Measurements from ENCODE around the gene SBK2. TPM values are rescaled to one million over a fixed set of nuclear protein-coding genes. Genes with fewer than 3 reads are reported as not detected.
"Not testable (repeated sequence)": the region's sequence is repeated elsewhere in the genome, so short reads cannot be mapped to it uniquely, and the experiment has no call there.

Gene SBK2
- total RNA-seq, 2 experiments from 2014 or later, result not detected

- intact Hi-C loops (cut with micrococcal nuclease; ENCODE audit: unreplicated experiment), result no loop called here
- H3K9me3 ChIP-seq (ENCODE audit: low read length), result no peaks in the 10 kb centered on the region
- H4K20me1 ChIP-seq (ENCODE audit: insufficient read depth, low read length), result peaks cover under 1% of the 10 kb centered on the region; the same call in 1 of the 2 replicates
- H3K4me3 ChIP-seq (ENCODE audit: low read depth, low read length, poor library complexity, severe bottlenecking), result no peak overlapping the region
- no TSS peak for BruUV-seq (replicated peaks)
- H3K79me2 ChIP-seq (ENCODE audit: insufficient read depth, low read depth, low read length), result peaks cover 5% of the 10 kb centered on the region; the same call in 1 of the 2 replicates
- H3K36me3 ChIP-seq (ENCODE audit: insufficient read depth, low read length), result no peaks in the 10 kb centered on the region
- no peak overlapping the region for H3K4me2 ChIP-seq (ENCODE audit: low read length)
- H3K4me1 ChIP-seq (ENCODE audit: insufficient read depth, low read length, poor library complexity, severe bottlenecking), result peaks cover 26% of the 10 kb centered on the region
- H3K9me2 ChIP-seq (ENCODE audit: insufficient read depth, low read length), result no peaks in the 10 kb centered on the region
- no peak overlapping the region for H2AFZ ChIP-seq (ENCODE audit: low read length)
- TF ChIP-seq CTCF (conservative IDR thresholded peaks at IDR 0.05; ENCODE audit: low read length), result no peak
- no peak for TF ChIP-seq EZH2phosphoT487 (IDR thresholded peaks at IDR 0.05; ENCODE audit: borderline replicate concordance, low read depth, low read length)
- no peak overlapping the region for H3K27ac ChIP-seq (ENCODE audit: low read depth, low read length, poor library complexity, severe bottlenecking)
- POLR2A ChIA-PET, result no interaction called here
- no peak for DNase-seq (ENCODE audit: low spot score)
- CTCF ChIA-PET (ENCODE audit: unreplicated experiment), result no interaction called here
These were observed 47.9 kb upstream of the SBK2 start for GRCh38 chr19:55584871-55585270.

GRCh38 chr19:55583897-55584296 is 47.0 kb upstream of the SBK2 start:
- H2AFZ ChIP-seq (ENCODE audit: low read length); BruUV-seq (replicated peaks); H3K36me3 ChIP-seq (ENCODE audit: insufficient read depth, low read length); H4K20me1 ChIP-seq (ENCODE audit: insufficient read depth, low read length); H3K79me2 ChIP-seq (ENCODE audit: insufficient read depth, low read depth, low read length); H3K4me2 ChIP-seq (ENCODE audit: low read length); DNase-seq (ENCODE audit: low spot score); CTCF ChIA-PET (ENCODE audit: unreplicated experiment); H3K9me3 ChIP-seq (ENCODE audit: low read length); intact Hi-C loops (cut with micrococcal nuclease; ENCODE audit: unreplicated experiment); H3K27ac ChIP-seq (ENCODE audit: low read depth, low read length, poor library complexity, severe bottlenecking); H3K4me3 ChIP-seq (ENCODE audit: low read depth, low read length, poor library complexity, severe bottlenecking); H3K9me2 ChIP-seq (ENCODE audit: insufficient read depth, low read length): not testable (repeated sequence)
- peaks cover 32% of the 10 kb centered on the region for H3K4me1 ChIP-seq (ENCODE audit: insufficient read depth, low read length, poor library complexity, severe bottlenecking)
- POLR2A ChIA-PET, result interaction anchor here (0.7 kb wide), 1 partner anchor 448 kb away, joined by 3 read pairs; no protein-coding TSS in a partner anchor

GRCh38 chr19:55582284-55582683 is 45.4 kb upstream of the SBK2 start:
- CTCF ChIA-PET (ENCODE audit: unreplicated experiment); H3K4me2 ChIP-seq (ENCODE audit: low read length); intact Hi-C loops (cut with micrococcal nuclease; ENCODE audit: unreplicated experiment); H3K4me3 ChIP-seq (ENCODE audit: low read depth, low read length, poor library complexity, severe bottlenecking); DNase-seq (ENCODE audit: low spot score); H3K36me3 ChIP-seq (ENCODE audit: insufficient read depth, low read length); H3K27ac ChIP-seq (ENCODE audit: low read depth, low read length, poor library complexity, severe bottlenecking); H3K9me3 ChIP-seq (ENCODE audit: low read length); BruUV-seq (replicated peaks); H3K9me2 ChIP-seq (ENCODE audit: insufficient read depth, low read length); H4K20me1 ChIP-seq (ENCODE audit: insufficient read depth, low read length); H3K79me2 ChIP-seq (ENCODE audit: insufficient read depth, low read depth, low read length); POLR2A ChIA-PET; H2AFZ ChIP-seq (ENCODE audit: low read length): not testable (repeated sequence)
- peaks cover 32% of the 10 kb centered on the region for H3K4me1 ChIP-seq (ENCODE audit: insufficient read depth, low read length, poor library complexity, severe bottlenecking)

- H2AFZ ChIP-seq (ENCODE audit: low read length), result no peak overlapping the region
- CTCF ChIA-PET (ENCODE audit: unreplicated experiment), result no interaction called here
- POLR2A ChIA-PET, result no interaction called here
These were observed 44.9 kb upstream of the SBK2 start for GRCh38 chr19:55581823-55582223.

More at GRCh38 chr19:55581823-55582223, 44.9 kb upstream of the SBK2 start:
- intact Hi-C loops (cut with micrococcal nuclease; ENCODE audit: unreplicated experiment), result loop anchor here (2.0 kb wide), 1 partner anchor 17 kb away; the partner anchor contains the start of gene FIZ1
- TF ChIP-seq CTCF (conservative IDR thresholded peaks at IDR 0.05; ENCODE audit: low read length) (no peak), EZH2phosphoT487 (IDR thresholded peaks at IDR 0.05; ENCODE audit: borderline replicate concordance, low read depth, low read length) (no peak)
- DNase-seq (ENCODE audit: low spot score), result no peak
- no TSS peak for BruUV-seq (replicated peaks)
- H3K4me2 ChIP-seq (ENCODE audit: low read length), result no peak overlapping the region
- peaks cover 27% of the 10 kb centered on the region for H3K4me1 ChIP-seq (ENCODE audit: insufficient read depth, low read length, poor library complexity, severe bottlenecking)
- no peaks in the 10 kb centered on the region for H3K9me2 ChIP-seq (ENCODE audit: insufficient read depth, low read length)
- no peak overlapping the region for H3K4me3 ChIP-seq (ENCODE audit: low read depth, low read length, poor library complexity, severe bottlenecking)
- H3K9me3 ChIP-seq (ENCODE audit: low read length), result no peaks in the 10 kb centered on the region
- peaks cover 11% of the 10 kb centered on the region for H3K36me3 ChIP-seq (ENCODE audit: insufficient read depth, low read length)
- peaks cover 4% of the 10 kb centered on the region; the same call in 1 of the 2 replicates for H4K20me1 ChIP-seq (ENCODE audit: insufficient read depth, low read length)
- peaks cover 9% of the 10 kb centered on the region; the same call in 1 of the 2 replicates for H3K79me2 ChIP-seq (ENCODE audit: insufficient read depth, low read depth, low read length)
- H3K27ac ChIP-seq (ENCODE audit: low read depth, low read length, poor library complexity, severe bottlenecking), result no peak overlapping the region

Measured in OCI-LY7 (cell line).